HepG2 (cell line): ENCODE measurements around the gene AP1M1. TPM values are rescaled to one million over a fixed set of nuclear protein-coding genes. Genes with fewer than 3 reads are reported as not detected.
A peak's percentile ranks its signal among the peaks of the same experiment; 100 is the strongest.

Source experiments
- ATAC-seq: fragments of 200-7000 bp; cut with Tn5 transposase; 3 replicates; pipeline ENCODE4 v1.9.1; 2020; ENCODE audit warnings: mild to moderate bottlenecking, moderate library complexity
- BruUV-seq: library from RNA; stranded (reverse); fragments of 400-500 nt; replicated peaks from 2 replicates; lab custom pipeline; 2021; lab: Mats Ljungman, UMichigan
- CTCF ChIA-PET: fragments of 300-600 bp; formaldehyde crosslinking; extraction: SDS; loops from one replicate; lab custom pipeline; 2021; ENCODE audit warnings: low total read pairs, inconsistent platforms, low intra/inter-chr PET ratio; lab: Yijun Ruan, JAX
- POLR2A ChIA-PET: fragments of 350-600 bp; sonication (Branson Sonifier 250); formaldehyde crosslinking; loops from one replicate; lab custom pipeline; 2020; ENCODE audit warnings: antibody characterized with exemption, inconsistent platforms; lab: Yijun Ruan, JAX
- DNase-seq: peaks from one replicate; pipeline ENCODE4 v3.0.0-alpha.2; 2015; ENCODE audit warnings: low spot score
- FAIRE-seq: peaks from 3 replicates; lab custom pipeline; 2011; peaks lifted over from hg19 to GRCh38; lab: Jason Lieb, UNC
- H2AFZ ChIP-seq: one replicate; pipeline ENCODE4 v1.6.1; 2011; ENCODE audit warnings: low read length, inconsistent platforms
- H3K27ac ChIP-seq: fragments of 300-600 bp; 3 replicates; pipeline ENCODE4 v1.8.0; 2011; ENCODE audit warnings: mixed run types, mild to moderate bottlenecking, mixed read lengths, low read length, inconsistent platforms; ENCODE audit not compliant: insufficient read depth; ENCODE audit errors: extremely low read length
- H3K27me3 ChIP-seq, 2 experiments: fragments of 200-600 bp in 1 of 2; 2 replicates in 1 of 2; 3 replicates in 1 of 2; pipeline versions ENCODE4 v1.6.0 to v1.8.0; 2011; ENCODE audit warnings: low read length in 2 of 2, mild to moderate bottlenecking in 2 of 2, moderate library complexity in 2 of 2, inconsistent platforms in 1 of 2; ENCODE audit not compliant: insufficient read depth in 2 of 2, control insufficient read depth in 1 of 2
- H3K36me3 ChIP-seq, 2 experiments: fragments of 200-600 bp in 1 of 2; replicated peaks in 1 of 2; 2 replicates in 1 of 2; 3 replicates in 1 of 2; pipeline versions ENCODE4 v1.5.1 to v1.8.0; 2011; ENCODE audit warnings: low read length in 2 of 2, inconsistent platforms in 1 of 2; ENCODE audit not compliant: insufficient read depth in 2 of 2, control insufficient read depth in 1 of 2
- H3K4me1 ChIP-seq: 2 replicates; pipeline ENCODE4 v1.5.1; 2012; ENCODE audit warnings: low read length, inconsistent platforms; ENCODE audit not compliant: insufficient read depth
- H3K4me2 ChIP-seq: 2 replicates; pipeline ENCODE4 v1.6.0; 2011; ENCODE audit warnings: low read depth, low read length, inconsistent platforms
- H3K4me3 ChIP-seq, 3 experiments: fragments of 200-600 bp in 1 of 3; sonication (generic), shearing (Covaris generic) in 1 of 3; replicated peaks in 1 of 3; 2 replicates each; pipeline ENCODE4 v1.5.1; 2011 to 2016; ENCODE audit warnings: low read length in 3 of 3, inconsistent platforms in 2 of 3, low read depth in 2 of 3, mild to moderate bottlenecking in 2 of 3, control low read depth in 1 of 3, mixed read lengths in 1 of 3; ENCODE audit not compliant: insufficient read depth in 1 of 3
- H3K79me2 ChIP-seq: one replicate; pipeline ENCODE4 v1.6.1; 2011; ENCODE audit warnings: low read length, inconsistent platforms; ENCODE audit not compliant: insufficient read depth
- H3K9ac ChIP-seq: 2 replicates; pipeline ENCODE4 v1.6.0; 2011; ENCODE audit warnings: mild to moderate bottlenecking, low read depth, low read length, inconsistent platforms; ENCODE audit not compliant: insufficient read depth
- H3K9me3 ChIP-seq: 2 replicates; pipeline ENCODE4 v1.5.1; 2012; ENCODE audit warnings: mild to moderate bottlenecking, low read length
- H4K20me1 ChIP-seq: 2 replicates; pipeline ENCODE4 v1.6.0; 2011; ENCODE audit warnings: inconsistent platforms, mild to moderate bottlenecking, low read length, moderate library complexity; ENCODE audit not compliant: insufficient read depth
- ATF1 ChIP-seq: IDR thresholded peaks from 2 replicates; pipeline ENCODE4 v1.6.1; 2016; ENCODE audit warnings: mild to moderate bottlenecking, control low read depth
- CEBPG ChIP-seq: IDR thresholded peaks from 2 replicates; pipeline ENCODE4 v1.6.1; 2016
- KLF12 ChIP-seq: sonication (generic); formaldehyde crosslinking; IDR thresholded peaks from 2 replicates; pipeline ENCODE4 v1.4.0; 2020; ENCODE audit warnings: missing genetic modification reagents, borderline replicate concordance
- LCORL ChIP-seq, 2 experiments: fragments of 450-650 bp in 1 of 2; sonication (generic) in 1 of 2; formaldehyde crosslinking in 1 of 2; IDR thresholded peaks; 2 replicates each; pipeline versions ENCODE4 v1.5.0 to v1.6.1; 2017 to 2020; ENCODE audit warnings: antibody characterized with exemption in 1 of 2, missing genetic modification reagents in 1 of 2
- MTA1 ChIP-seq: sonication (generic); formaldehyde crosslinking; IDR thresholded peaks from 2 replicates; pipeline ENCODE4 v1.4.0; 2020; ENCODE audit warnings: missing genetic modification reagents, mild to moderate bottlenecking, borderline replicate concordance
- MTF2 ChIP-seq: sonication (generic); formaldehyde crosslinking; IDR thresholded peaks from 2 replicates; pipeline ENCODE4 v1.5.0; 2020; ENCODE audit warnings: missing genetic modification reagents, borderline replicate concordance
- ZNF121 ChIP-seq: sonication (generic); formaldehyde crosslinking; IDR thresholded peaks from 2 replicates; pipeline ENCODE4 v1.5.0; 2020; ENCODE audit warnings: mild to moderate bottlenecking, missing genetic modification reagents
- ZNF720 ChIP-seq: sonication (generic); formaldehyde crosslinking; IDR thresholded peaks from 2 replicates; pipeline ENCODE4 v1.4.0; 2020; ENCODE audit warnings: missing genetic modification reagents
- WGBS: methylation state at CpG from one replicate; pipeline ENCODE4 v1.1.6; 2017; ENCODE audit warnings: low lambda C conversion rate; 5-methylcytosine and 5-hydroxymethylcytosine counted together
- in situ Hi-C: cut with HindIII; loops from 2 replicates; pipeline ENCODE4 v1.10.0; 2017; ENCODE audit warnings: low pct_unique_long_range_greater_than_20kb; ENCODE audit not compliant: extremely low pct_ligation_motif_present
- intact Hi-C: fragments of 100-400 bp; cut with micrococcal nuclease; formaldehyde crosslinking; loops from one replicate; pipeline ENCODE4 v1.10.0; 2022; ENCODE audit not compliant: unreplicated experiment
- polyA plus RNA-seq, 8 experiments: library from polyadenylated mRNA; depleted of rRNA in 3 of 8; stranded (reverse) in 7 of 8; unstranded in 1 of 8; fragments of >200 nt; fragmentation: Illumina TruSeq in 4 of 8; extraction: Trizol in 4 of 8; gene quantifications; 2 replicates each; pipeline versions ENCODE4 v1.2.1 to v1.2.3, GENCODE V29; 2011 to 2016; ENCODE audit warnings: low read depth in 4 of 8, missing spikeins in 1 of 8, mixed read lengths in 1 of 8; ENCODE audit not compliant: insufficient read depth in 1 of 8
- total RNA-seq, 5 experiments: library from RNA; depleted of rRNA; stranded (reverse); fragments of >200 nt; fragmentation: Illumina TruSeq; extraction: Trizol; gene quantifications; 2 replicates each; pipeline ENCODE4 v1.2.3, GENCODE V29; 2016; ENCODE audit warnings: low read depth in 1 of 5
- TF ChIP-seq, protein P1 (sequence below): sonication (generic); formaldehyde crosslinking; IDR thresholded peaks from one replicate; pipeline ENCODE4 v1.5.1; 2020; ENCODE audit warnings: mild to moderate bottlenecking, missing genetic modification reagents; ENCODE audit errors: not compliant biosample characterization
- TF ChIP-seq, protein P2 (sequence below): IDR thresholded peaks from 2 replicates; pipeline ENCODE4 v1.6.1; 2016; ENCODE audit warnings: missing compliant biosample characterization, missing genetic modification reagents, borderline replicate concordance
- TF ChIP-seq, protein P3 (sequence below): sonication (generic); formaldehyde crosslinking; IDR thresholded peaks from 2 replicates; pipeline ENCODE4 v1.4.0; 2020; ENCODE audit warnings: missing genetic modification reagents, mild to moderate bottlenecking, borderline replicate concordance

The AP1M1 gene
- total and polyA plus RNA-seq, 2 of the 13 experiments (the other 11 are each of a cell fraction or from before 2014, with no cell fraction given): 34.4 to 46.1 TPM

DNA sequence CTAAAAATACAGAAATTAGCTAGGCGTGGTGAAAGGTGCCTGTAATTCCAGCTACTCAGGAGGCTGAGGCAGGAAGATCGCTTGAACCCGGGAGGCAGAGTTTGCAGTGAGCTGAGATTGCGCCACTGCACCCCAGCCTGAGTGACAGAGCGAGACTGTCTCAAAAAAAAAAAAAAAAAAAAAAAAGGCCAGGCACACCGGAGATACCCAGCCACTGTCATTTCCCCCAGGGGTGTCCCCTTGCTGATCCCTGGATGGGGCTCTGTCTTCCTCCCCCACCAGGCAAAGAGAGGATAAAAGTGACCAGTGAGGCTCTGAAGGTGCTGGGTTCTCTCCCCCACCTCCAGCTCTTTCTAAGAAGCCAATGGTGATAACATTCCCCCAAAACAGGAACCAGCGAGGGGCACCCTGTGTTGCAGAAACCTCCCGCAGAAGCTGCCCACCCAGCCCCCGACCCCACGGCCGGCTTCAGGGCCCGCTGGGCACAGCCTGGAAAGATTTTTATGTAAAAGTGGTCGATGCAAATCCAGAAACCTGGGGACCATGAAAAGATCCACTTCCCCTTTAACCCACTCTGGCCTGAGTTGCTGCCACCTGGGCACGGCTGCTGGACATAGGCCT is 65.5 kb downstream of the AP1M1 start:
- WGBS: 7% methylated on average over 9 of the region's 14 CpGs
- ChIA-PET POLR2A (no interaction called here), CTCF (no interaction called here)
- H3K4me3 ChIP-seq: peak overlapping the region in 2 of 3 experiments; percentile 21 to 38; a peak in 3 of 6 replicates
- ATAC-seq (no peak; the same call in 2 of the 3 replicates), DNase-seq (no peak), FAIRE-seq (no peak)
- intact Hi-C loops (no loop called here), in situ Hi-C loops (no loop called here)
- no peak overlapping the region for H3K9ac ChIP-seq
- no TSS peak for BruUV-seq
- H4K20me1 ChIP-seq: no peaks in the 10 kb centered on the region
- H3K9me3 ChIP-seq: no peaks in the 10 kb centered on the region
- H2AFZ ChIP-seq: no peak overlapping the region
- no peak overlapping the region for H3K27ac ChIP-seq
- H3K27me3 ChIP-seq: peaks cover 0 to 33% of the 10 kb centered on the region in 2 experiments; a peak in 3 of 5 replicates
- H3K4me1 ChIP-seq: peaks cover 35% of the 10 kb centered on the region
- no peaks in the 10 kb centered on the region for H3K36me3 ChIP-seq
- no peaks in the 10 kb centered on the region for H3K79me2 ChIP-seq
- H3K4me2 ChIP-seq: peak overlapping the region; percentile 70
- TF ChIP-seq, protein P1, sequence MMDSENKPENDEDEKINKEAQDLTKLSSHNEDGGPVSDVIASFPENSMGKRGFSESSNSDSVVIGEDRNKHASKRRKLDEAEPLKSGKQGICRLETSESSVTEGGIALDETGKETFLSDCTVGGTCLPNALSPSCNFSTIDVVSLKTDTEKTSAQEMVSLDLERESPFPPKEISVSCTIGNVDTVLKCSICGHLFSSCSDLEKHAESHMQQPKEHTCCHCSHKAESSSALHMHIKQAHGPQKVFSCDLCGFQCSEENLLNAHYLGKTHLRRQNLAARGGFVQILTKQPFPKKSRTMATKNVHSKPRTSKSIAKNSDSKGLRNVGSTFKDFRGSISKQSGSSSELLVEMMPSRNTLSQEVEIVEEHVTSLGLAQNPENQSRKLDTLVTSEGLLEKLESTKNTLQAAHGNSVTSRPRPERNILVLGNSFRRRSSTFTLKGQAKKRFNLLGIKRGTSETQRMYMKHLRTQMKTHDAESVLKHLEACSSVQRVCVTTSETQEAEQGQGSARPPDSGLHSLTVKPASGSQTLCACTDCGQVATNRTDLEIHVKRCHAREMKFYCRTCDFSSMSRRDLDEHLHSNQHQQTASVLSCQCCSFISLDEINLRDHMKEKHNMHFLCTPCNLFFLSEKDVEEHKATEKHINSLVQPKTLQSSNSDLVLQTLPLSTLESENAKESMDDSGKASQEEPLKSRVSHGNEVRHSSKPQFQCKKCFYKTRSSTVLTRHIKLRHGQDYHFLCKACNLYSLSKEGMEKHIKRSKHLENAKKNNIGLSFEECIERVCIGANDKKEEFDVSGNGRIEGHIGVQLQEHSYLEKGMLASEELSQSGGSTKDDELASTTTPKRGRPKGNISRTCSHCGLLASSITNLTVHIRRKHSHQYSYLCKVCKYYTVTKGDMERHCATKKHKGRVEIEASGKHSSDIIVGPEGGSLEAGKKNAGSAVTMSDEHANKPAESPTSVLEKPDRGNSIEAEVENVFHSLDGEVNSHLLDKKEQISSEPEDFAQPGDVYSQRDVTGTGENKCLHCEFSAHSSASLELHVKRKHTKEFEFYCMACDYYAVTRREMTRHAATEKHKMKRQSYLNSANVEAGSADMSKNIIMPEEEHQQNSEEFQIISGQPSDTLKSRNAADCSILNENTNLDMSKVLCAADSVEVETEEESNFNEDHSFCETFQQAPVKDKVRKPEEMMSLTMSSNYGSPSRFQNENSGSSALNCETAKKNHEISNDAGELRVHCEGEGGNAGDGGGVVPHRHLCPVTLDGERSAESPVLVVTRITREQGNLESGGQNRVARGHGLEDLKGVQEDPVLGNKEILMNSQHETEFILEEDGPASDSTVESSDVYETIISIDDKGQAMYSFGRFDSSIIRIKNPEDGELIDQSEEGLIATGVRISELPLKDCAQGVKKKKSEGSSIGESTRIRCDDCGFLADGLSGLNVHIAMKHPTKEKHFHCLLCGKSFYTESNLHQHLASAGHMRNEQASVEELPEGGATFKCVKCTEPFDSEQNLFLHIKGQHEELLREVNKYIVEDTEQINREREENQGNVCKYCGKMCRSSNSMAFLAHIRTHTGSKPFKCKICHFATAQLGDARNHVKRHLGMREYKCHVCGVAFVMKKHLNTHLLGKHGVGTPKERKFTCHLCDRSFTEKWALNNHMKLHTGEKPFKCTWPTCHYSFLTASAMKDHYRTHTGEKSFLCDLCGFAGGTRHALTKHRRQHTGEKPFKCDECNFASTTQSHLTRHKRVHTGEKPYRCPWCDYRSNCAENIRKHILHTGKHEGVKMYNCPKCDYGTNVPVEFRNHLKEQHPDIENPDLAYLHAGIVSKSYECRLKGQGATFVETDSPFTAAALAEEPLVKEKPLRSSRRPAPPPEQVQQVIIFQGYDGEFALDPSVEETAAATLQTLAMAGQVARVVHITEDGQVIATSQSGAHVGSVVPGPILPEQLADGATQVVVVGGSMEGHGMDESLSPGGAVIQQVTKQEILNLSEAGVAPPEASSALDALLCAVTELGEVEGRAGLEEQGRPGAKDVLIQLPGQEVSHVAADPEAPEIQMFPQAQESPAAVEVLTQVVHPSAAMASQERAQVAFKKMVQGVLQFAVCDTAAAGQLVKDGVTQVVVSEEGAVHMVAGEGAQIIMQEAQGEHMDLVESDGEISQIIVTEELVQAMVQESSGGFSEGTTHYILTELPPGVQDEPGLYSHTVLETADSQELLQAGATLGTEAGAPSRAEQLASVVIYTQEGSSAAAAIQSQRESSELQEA (CRISPR knock-in tag): no peak
- no peak for TF ChIP-seq KLF12 (CRISPR knock-in tag)
- TF ChIP-seq MTA1 (CRISPR knock-in tag): 0 out of 2 replicates have a peak, but pooled peaks have one; percentile 0
- peak; percentile 34; the same call in 1 of the 2 replicates for TF ChIP-seq CEBPG (CRISPR knock-in tag)
- no peak for TF ChIP-seq ZNF720 (CRISPR knock-in tag)
- TF ChIP-seq ATF1: no peak
- no peak for TF ChIP-seq ZNF121 (CRISPR knock-in tag)
- TF ChIP-seq, protein P2, sequence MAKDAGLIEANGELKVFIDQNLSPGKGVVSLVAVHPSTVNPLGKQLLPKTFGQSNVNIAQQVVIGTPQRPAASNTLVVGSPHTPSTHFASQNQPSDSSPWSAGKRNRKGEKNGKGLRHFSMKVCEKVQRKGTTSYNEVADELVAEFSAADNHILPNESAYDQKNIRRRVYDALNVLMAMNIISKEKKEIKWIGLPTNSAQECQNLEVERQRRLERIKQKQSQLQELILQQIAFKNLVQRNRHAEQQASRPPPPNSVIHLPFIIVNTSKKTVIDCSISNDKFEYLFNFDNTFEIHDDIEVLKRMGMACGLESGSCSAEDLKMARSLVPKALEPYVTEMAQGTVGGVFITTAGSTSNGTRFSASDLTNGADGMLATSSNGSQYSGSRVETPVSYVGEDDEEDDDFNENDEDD (CRISPR knock-in tag): no peak
- TF ChIP-seq, protein P3, sequence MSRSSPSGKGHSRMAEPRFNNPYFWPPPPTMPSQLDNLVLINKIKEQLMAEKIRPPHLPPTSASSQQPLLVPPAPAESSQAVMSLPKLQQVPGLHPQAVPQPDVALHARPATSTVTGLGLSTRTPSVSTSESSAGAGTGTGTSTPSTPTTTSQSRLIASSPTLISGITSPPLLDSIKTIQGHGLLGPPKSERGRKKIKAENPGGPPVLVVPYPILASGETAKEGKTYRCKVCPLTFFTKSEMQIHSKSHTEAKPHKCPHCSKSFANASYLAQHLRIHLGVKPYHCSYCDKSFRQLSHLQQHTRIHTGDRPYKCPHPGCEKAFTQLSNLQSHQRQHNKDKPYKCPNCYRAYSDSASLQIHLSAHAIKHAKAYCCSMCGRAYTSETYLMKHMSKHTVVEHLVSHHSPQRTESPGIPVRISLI: peak; percentile 64
- no peak for TF ChIP-seq MTF2
- no peak for TF ChIP-seq LCORL (IDR thresholded peaks at IDR 0.05)
- 0 out of 2 replicates have a peak, but pooled peaks have one; percentile 2 for TF ChIP-seq LCORL (CRISPR knock-in tag; IDR thresholded peaks at IDR 0.05)
